Fibroblast of the aortic adventitia (primary cell): Measurements from ENCODE around the gene AOPEP. TPM values are rescaled to one million over a fixed set of nuclear protein-coding genes. Genes with fewer than 3 reads are reported as not detected.

Source experiments
- DNase-seq: peaks from one replicate; pipeline ENCODE4 v3.0.0-alpha.2; 2010; ENCODE audit warnings: low read depth
- H3K4me3 ChIP-seq: 2 replicates; pipeline ENCODE4 v1.5.1; 2011; ENCODE audit warnings: low read depth, mild to moderate bottlenecking, control low read depth, low read length, moderate library complexity
- total RNA-seq: library from RNA; depleted of rRNA; stranded (reverse); fragments of >200 nt; gene quantifications from 2 replicates; pipeline ENCODE4 v1.2.3, GENCODE V29; 2012; ENCODE audit warnings: low replicate concordance
- TF ChIP-seq, protein P1 (sequence below): IDR thresholded peaks from 2 replicates; pipeline ENCODE4 v1.5.1; 2011; ENCODE audit warnings: mild to moderate bottlenecking, low read length, control low read depth, inconsistent platforms; ENCODE audit not compliant: insufficient read depth

AOPEP gene
- 39.7 and 82.3 TPM in 2 replicates for total RNA-seq

GRCh38 chr9:94726495-94727191, at the start of gene AOPEP:
AOPEP (plus strand) TSS chr9:94726699; CDS start chr9:94759784, 33,085 bp downstream.
- DNase-seq = peak; percentile 94
- H3K4me3 ChIP-seq = peak within 1 kb of the TSS; percentile 96
- TF ChIP-seq, protein P1, sequence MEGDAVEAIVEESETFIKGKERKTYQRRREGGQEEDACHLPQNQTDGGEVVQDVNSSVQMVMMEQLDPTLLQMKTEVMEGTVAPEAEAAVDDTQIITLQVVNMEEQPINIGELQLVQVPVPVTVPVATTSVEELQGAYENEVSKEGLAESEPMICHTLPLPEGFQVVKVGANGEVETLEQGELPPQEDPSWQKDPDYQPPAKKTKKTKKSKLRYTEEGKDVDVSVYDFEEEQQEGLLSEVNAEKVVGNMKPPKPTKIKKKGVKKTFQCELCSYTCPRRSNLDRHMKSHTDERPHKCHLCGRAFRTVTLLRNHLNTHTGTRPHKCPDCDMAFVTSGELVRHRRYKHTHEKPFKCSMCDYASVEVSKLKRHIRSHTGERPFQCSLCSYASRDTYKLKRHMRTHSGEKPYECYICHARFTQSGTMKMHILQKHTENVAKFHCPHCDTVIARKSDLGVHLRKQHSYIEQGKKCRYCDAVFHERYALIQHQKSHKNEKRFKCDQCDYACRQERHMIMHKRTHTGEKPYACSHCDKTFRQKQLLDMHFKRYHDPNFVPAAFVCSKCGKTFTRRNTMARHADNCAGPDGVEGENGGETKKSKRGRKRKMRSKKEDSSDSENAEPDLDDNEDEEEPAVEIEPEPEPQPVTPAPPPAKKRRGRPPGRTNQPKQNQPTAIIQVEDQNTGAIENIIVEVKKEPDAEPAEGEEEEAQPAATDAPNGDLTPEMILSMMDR = no peak

DNA sequence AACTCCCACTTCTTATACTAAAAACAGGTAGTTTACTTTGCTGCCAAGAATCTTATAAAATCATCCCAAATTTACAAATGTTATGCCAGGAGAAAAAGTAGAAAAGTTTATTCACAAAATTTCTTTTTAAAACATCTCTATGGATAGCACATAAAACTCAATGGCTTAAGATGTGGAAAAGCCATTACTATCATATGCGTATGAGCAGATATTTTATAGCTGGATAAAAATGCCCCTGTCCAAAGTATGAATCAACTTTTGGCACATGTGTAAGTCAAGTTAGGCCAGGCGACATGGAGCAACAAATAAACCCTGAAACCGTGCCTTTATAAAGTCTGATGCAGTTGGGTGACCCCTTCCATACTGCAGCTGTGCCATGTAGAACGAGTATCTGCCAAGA, 48.6 kb upstream of the AOPEP start:
- peak; percentile 39 for DNase-seq
- H3K4me3 ChIP-seq = no peak overlapping the region
- TF ChIP-seq, protein P1 = no peak

- DNase-seq = no peak
- TF ChIP-seq, protein P1 = no peak
- no peak overlapping the region for H3K4me3 ChIP-seq
Observed at GRCh38 chr9:94679587-94679986, 46.9 kb upstream of the AOPEP start.

DNA sequence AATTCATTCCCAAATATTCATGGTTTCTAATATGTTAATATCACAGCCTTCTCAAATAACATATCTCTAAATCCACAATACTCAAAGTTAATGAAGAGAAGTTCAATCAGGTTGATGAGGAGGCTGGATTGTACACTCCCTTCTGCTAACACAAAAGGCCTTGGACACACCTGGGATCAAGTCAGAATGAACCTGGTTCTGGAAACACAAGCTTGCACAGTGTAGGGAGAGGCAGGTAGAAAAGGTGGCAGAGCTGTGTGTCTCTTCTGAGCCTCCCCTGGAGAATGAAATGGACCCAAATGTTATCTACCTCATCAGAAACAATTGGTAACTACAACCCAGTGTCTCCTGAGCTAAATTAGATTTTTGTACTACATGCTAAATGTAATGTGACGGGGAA, 46.5 kb upstream of the AOPEP start:
- no peak overlapping the region for H3K4me3 ChIP-seq
- TF ChIP-seq, protein P1 = no peak
- no peak for DNase-seq

GRCh38 chr9:94680621-94681020, 45.9 kb upstream of the AOPEP start:
- H3K4me3 ChIP-seq = no peak overlapping the region
- TF ChIP-seq, protein P1 = no peak
- DNase-seq = no peak

GRCh38 chr9:94681508-94681907, 45.0 kb upstream of the AOPEP start:
- TF ChIP-seq, protein P1 = peak; percentile 71
- H3K4me3 ChIP-seq = no peak overlapping the region
- peak; percentile 89 for DNase-seq

GRCh38 chr9:94685359-94685758, 41.1 kb upstream of the AOPEP start:
- DNase-seq = no peak
- TF ChIP-seq, protein P1 = no peak
- no peak overlapping the region for H3K4me3 ChIP-seq
